ENCODE data around the gene UNC80. TPM values are rescaled to one million over a fixed set of nuclear protein-coding genes. Genes with fewer than 3 reads are reported as not detected.

Gene UNC80
- polyA plus RNA-seq, 2 of the 4 experiments (the other 2 are of a cell fraction), result not detected

DNA sequence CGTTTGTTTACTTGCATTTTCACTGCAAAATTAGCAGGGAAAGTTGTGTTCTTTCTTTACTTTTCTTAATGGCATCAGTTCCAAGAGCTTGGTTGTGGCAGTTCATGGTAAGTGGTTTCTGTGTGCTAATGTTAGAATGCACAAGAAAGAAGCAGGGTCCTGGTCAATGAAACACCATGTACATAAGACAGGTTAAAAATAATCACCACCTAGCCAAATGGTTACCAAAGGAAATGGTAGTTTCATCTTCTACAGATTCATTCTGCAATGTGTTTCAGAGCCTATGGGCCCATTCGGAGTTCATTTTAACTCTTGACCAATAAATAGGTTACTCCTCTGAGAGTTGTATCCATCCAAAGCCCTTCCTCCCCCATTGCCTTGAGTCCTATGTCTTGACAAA is 212.7 kb downstream of the UNC80 start (continued):
- TF ChIP-seq, protein P1, sequence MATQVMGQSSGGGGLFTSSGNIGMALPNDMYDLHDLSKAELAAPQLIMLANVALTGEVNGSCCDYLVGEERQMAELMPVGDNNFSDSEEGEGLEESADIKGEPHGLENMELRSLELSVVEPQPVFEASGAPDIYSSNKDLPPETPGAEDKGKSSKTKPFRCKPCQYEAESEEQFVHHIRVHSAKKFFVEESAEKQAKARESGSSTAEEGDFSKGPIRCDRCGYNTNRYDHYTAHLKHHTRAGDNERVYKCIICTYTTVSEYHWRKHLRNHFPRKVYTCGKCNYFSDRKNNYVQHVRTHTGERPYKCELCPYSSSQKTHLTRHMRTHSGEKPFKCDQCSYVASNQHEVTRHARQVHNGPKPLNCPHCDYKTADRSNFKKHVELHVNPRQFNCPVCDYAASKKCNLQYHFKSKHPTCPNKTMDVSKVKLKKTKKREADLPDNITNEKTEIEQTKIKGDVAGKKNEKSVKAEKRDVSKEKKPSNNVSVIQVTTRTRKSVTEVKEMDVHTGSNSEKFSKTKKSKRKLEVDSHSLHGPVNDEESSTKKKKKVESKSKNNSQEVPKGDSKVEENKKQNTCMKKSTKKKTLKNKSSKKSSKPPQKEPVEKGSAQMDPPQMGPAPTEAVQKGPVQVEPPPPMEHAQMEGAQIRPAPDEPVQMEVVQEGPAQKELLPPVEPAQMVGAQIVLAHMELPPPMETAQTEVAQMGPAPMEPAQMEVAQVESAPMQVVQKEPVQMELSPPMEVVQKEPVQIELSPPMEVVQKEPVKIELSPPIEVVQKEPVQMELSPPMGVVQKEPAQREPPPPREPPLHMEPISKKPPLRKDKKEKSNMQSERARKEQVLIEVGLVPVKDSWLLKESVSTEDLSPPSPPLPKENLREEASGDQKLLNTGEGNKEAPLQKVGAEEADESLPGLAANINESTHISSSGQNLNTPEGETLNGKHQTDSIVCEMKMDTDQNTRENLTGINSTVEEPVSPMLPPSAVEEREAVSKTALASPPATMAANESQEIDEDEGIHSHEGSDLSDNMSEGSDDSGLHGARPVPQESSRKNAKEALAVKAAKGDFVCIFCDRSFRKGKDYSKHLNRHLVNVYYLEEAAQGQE (IDR thresholded peaks at IDR 0.05), result no peak
- TF ChIP-seq FOSB (CRISPR knock-in tag; IDR thresholded peaks at IDR 0.05), result no peak

- TF ChIP-seq BHLHE40 (IDR thresholded peaks at IDR 0.05; ENCODE audit: low read depth, low read length) (no peak), MYC (IDR thresholded peaks at IDR 0.05; ENCODE audit: borderline replicate concordance, low read length) (no peak), POLR2AphosphoS2 (conservative IDR thresholded peaks at IDR 0.05; ENCODE audit: low read length) (no peak), CTCF (IDR thresholded peaks at IDR 0.05) (no peak)
- TF ChIP-seq, protein P2, sequence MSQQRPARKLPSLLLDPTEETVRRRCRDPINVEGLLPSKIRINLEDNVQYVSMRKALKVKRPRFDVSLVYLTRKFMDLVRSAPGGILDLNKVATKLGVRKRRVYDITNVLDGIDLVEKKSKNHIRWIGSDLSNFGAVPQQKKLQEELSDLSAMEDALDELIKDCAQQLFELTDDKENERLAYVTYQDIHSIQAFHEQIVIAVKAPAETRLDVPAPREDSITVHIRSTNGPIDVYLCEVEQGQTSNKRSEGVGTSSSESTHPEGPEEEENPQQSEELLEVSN (IDR thresholded peaks at IDR 0.05; ENCODE audit: borderline replicate concordance, low read depth), result no peak
- FAIRE-seq, result no peak
- WGBS (ENCODE audit: missing lambda C conversion rate), result 36% methylated on average over 3 of the region's 3 CpGs
- ATAC-seq, result no peak
- no peak for DNase-seq (ENCODE audit: low read depth in 1 of 2, low spot score in 1 of 2)
- no peaks in the 10 kb centered on the region for H3K4me1 ChIP-seq
- H3K4me3 ChIP-seq, result no peak overlapping the region
- H3K27ac ChIP-seq, result no peak overlapping the region
- ChIA-PET CTCF (interaction anchor here (0.6 to 1.4 kb wide), 3 partner anchors 68 to 211 kb away, joined by 3 to 5 read pairs (median 3); no protein-coding TSS in a partner anchor), POLR2A (no interaction called here)
- H3K9me3 ChIP-seq, result no peaks in the 10 kb centered on the region
- no peak overlapping the region for H3K4me2 ChIP-seq
Observed at GRCh38 chr2:209985874-209986273, 214.2 kb downstream of the UNC80 start.

GRCh38 chr2:209986415-209986814 is 214.8 kb downstream of the UNC80 start:
- no peak overlapping the region for H3K4me3 ChIP-seq
- POLR2A ChIA-PET, result no interaction called here
- TF ChIP-seq SMC3 (IDR thresholded peaks at IDR 0.05), result no peak
- TF ChIP-seq BHLHE40 (IDR thresholded peaks at IDR 0.05; ENCODE audit: low read depth, low read length), result no peak
- TF ChIP-seq USF2 (IDR thresholded peaks at IDR 0.05), result no peak
- no peak for TF ChIP-seq ZFP36 (IDR thresholded peaks at IDR 0.05; ENCODE audit: borderline replicate concordance, partially characterized antibody)
- no peak for TF ChIP-seq FOSB (CRISPR knock-in tag; IDR thresholded peaks at IDR 0.05)
- no peak for TF ChIP-seq POLR2A (IDR thresholded peaks at IDR 0.05; ENCODE audit: low read length)
- TF ChIP-seq BCL3 (IDR thresholded peaks at IDR 0.05), result no peak
- no peak for TF ChIP-seq RAD21 (conservative IDR thresholded peaks at IDR 0.05 in 1 of 2, IDR thresholded peaks at IDR 0.05 in 1 of 2)
- no peak for TF ChIP-seq GATA3 (IDR thresholded peaks at IDR 0.05; ENCODE audit: borderline replicate concordance)
- H3K27ac ChIP-seq, result no peak overlapping the region
- H3K4me1 ChIP-seq, result no peaks in the 10 kb centered on the region
- CTCF ChIA-PET, result no interaction called here
- FAIRE-seq (no peak), DNase-seq (ENCODE audit: low read depth in 1 of 2, low spot score in 1 of 2) (no peak), ATAC-seq (no peak)
- 92% methylated on average over 2 of the region's 2 CpGs for WGBS (ENCODE audit: missing lambda C conversion rate)
- no peak overlapping the region for H3K4me2 ChIP-seq
- no peaks in the 10 kb centered on the region for H3K9me3 ChIP-seq
